Left ventricle myocardium inferior (tissue), 1 donor: ENCODE results near the gene MGRN1. TPM values are rescaled to one million over a fixed set of nuclear protein-coding genes. Genes with fewer than 3 reads are reported as not detected.

Experiments used
- DNase-seq: peaks from one replicate; pipeline ENCODE4 v3.0.0-alpha.2; 2020
- H3K27ac ChIP-seq: fragments of 200-600 bp; replicated peaks from 2 replicates; pipeline ENCODE4 v1.8.0; 2021
- H3K27me3 ChIP-seq: fragments of 200-600 bp; 2 replicates; pipeline ENCODE4 v1.8.0; 2021; ENCODE audit warnings: low read depth
- H3K36me3 ChIP-seq: fragments of 200-600 bp; 2 replicates; pipeline ENCODE4 v1.8.0; 2021
- H3K4me1 ChIP-seq: fragments of 200-600 bp; 2 replicates; pipeline ENCODE4 v1.8.0; 2021
- H3K4me3 ChIP-seq: fragments of 200-600 bp; 2 replicates; pipeline ENCODE4 v1.8.0; 2021; ENCODE audit warnings: mild to moderate bottlenecking, moderate library complexity
- H3K9me3 ChIP-seq: fragments of 200-600 bp; replicated peaks from 2 replicates; pipeline ENCODE4 v1.8.0; 2021
- intact Hi-C: fragments of 100-400 bp; cut with micrococcal nuclease; formaldehyde crosslinking; loops from one replicate; pipeline ENCODE4 v1.11.0; 2022
- total RNA-seq: library from RNA; stranded (reverse); fragmentation: NEBNext Ultra II Directional; extraction: Animal tissue kit (Norgen Biotek cat#: 25700); gene quantifications from one replicate; pipeline ENCODE4 v1.2.1, GENCODE V29; 2021
- TF ChIP-seq, protein P1 (sequence below): fragments of 200-600 bp; IDR thresholded peaks from 2 replicates; pipeline ENCODE4 v1.8.0; 2021; ENCODE audit warnings: antibody characterized with exemption, mild to moderate bottlenecking, borderline replicate concordance
- donor health status: DM: no; HTN: yes; CAD: no; lungs with severe emphysema.

MGRN1 gene
- total RNA-seq, 1 donor from 2014 or later = 30.5 TPM

- intact Hi-C loops = loop anchor here (10.0 kb wide), 1 partner anchor 89 kb away; no protein-coding TSS in a partner anchor
- H3K9me3 ChIP-seq = no peaks in the 10 kb centered on the region
- peaks cover 10% of the 10 kb centered on the region for H3K36me3 ChIP-seq
- no peaks in the 10 kb centered on the region for H3K27me3 ChIP-seq
- H3K4me3 ChIP-seq = peak overlapping the region; percentile 91
- H3K4me1 ChIP-seq = peaks cover 83% of the 10 kb centered on the region
- H3K27ac ChIP-seq = peak overlapping the region; percentile 96
- peak; percentile 35 for DNase-seq
- TF ChIP-seq, protein P1, sequence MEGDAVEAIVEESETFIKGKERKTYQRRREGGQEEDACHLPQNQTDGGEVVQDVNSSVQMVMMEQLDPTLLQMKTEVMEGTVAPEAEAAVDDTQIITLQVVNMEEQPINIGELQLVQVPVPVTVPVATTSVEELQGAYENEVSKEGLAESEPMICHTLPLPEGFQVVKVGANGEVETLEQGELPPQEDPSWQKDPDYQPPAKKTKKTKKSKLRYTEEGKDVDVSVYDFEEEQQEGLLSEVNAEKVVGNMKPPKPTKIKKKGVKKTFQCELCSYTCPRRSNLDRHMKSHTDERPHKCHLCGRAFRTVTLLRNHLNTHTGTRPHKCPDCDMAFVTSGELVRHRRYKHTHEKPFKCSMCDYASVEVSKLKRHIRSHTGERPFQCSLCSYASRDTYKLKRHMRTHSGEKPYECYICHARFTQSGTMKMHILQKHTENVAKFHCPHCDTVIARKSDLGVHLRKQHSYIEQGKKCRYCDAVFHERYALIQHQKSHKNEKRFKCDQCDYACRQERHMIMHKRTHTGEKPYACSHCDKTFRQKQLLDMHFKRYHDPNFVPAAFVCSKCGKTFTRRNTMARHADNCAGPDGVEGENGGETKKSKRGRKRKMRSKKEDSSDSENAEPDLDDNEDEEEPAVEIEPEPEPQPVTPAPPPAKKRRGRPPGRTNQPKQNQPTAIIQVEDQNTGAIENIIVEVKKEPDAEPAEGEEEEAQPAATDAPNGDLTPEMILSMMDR = no peak
These were observed 10.7 kb upstream of the MGRN1 start for GRCh38 chr16:4613636-4614570.

- DNase-seq = peak; percentile 87
- H3K4me3 ChIP-seq = peak within 1 kb of the TSS; percentile 91
- H3K27ac ChIP-seq = peak within 1 kb of the TSS; percentile 96
- intact Hi-C loops = loop anchor here (10.0 kb wide), 1 partner anchor 90 kb away; no protein-coding TSS in a partner anchor
- no peaks in the 10 kb centered on the region for H3K27me3 ChIP-seq
- H3K9me3 ChIP-seq = no peaks in the 10 kb centered on the region
- TF ChIP-seq, protein P1 = no peak
- peaks cover 83% of the 10 kb centered on the region for H3K4me1 ChIP-seq
- H3K36me3 ChIP-seq = peaks cover 1% of the 10 kb centered on the region
These were observed 9.8 kb upstream of the MGRN1 start, which contains the start of gene UBALD1 for GRCh38 chr16:4614571-4615383. TSS of gene UBALD1 (minus strand) at chr16:4614888. CDS start at chr16:4614797, 91 bp downstream.

DNA sequence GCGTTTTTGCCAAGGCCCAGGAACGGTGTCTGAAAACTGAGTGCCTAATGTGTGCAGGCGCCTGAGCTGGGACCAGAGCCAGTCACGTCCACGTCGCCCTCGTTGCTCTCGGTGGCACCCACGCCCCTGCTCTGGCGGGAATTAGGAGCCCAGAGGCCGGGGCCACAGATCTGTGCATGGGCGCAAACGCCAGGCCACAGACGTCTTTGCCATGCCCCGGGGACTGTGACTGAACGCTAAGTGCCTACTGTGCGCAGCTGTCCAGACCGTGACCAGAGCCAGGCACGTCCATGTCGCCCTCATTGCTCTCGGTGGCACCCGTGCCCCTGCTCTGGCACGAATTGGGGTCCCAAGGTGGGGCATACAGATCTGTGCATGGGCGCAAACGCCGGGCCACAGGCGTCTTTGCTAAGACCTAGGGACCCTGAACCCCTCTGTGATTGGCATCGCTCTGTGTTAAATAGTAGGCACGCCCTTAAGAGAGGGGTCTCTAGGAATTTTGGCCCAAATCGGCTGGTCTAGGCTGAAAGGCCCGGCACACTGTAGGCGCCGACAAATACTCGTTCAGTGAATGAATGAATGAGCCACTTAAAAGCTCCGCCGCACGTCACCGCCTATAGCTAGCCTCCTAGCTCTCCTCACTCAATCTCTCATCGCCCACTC, 9.1 kb upstream of the MGRN1 start:
- peak overlapping the region; percentile 91 for H3K4me3 ChIP-seq
- DNase-seq = peak; percentile 36
- H3K4me1 ChIP-seq = peaks cover 78% of the 10 kb centered on the region
- H3K27me3 ChIP-seq = no peaks in the 10 kb centered on the region
- peak overlapping the region; percentile 96 for H3K27ac ChIP-seq
- no peaks in the 10 kb centered on the region for H3K9me3 ChIP-seq
- intact Hi-C loops = loop anchor here (10.0 kb wide), 1 partner anchor 91 kb away; no protein-coding TSS in a partner anchor
- no peaks in the 10 kb centered on the region for H3K36me3 ChIP-seq
- TF ChIP-seq, protein P1 = no peak

DNA sequence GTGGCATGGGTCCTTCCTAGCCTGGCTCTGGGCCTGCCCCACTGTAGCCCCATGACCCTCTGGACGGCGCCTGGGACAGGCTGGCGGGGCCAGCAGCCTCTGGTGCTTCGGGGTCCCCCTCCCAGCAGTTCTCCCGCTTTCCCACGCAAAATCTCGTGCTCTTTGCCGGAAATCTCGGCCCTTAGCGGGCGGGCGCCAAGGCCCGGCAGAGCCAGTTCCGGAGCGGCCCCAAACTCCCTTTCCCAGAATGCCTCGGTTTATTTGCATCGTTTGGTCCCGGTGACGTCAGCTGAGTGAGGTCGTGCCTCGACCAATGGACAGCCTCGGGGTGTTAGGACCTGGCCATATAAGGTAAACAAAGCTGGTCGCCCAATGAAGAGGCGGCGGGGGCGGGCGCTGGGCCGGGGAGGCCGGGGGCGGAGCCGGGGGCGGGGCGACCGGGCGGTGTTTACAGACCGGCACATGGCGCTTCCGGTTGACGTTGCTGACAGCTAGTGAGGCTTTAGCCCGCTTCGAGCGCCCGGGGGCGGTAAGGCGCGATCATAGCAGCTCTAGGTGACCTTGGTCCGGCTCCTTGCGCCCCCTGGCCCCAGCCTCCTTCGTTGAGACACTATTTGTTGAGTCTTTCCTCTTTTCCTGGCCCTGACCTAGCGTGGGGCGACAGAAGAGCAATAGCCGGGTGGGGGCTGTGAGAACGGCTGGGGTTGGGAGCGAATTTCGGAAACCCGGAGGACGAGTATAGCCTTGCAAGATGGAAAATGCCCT, 8.4 kb upstream of the MGRN1 start:
- Histone ChIP-seq H3K4me1 (peaks cover 71% of the 10 kb centered on the region), H3K36me3 (no peaks in the 10 kb centered on the region), H3K4me3 (peak overlapping the region; percentile 91), H3K27me3 (no peaks in the 10 kb centered on the region), H3K9me3 (no peaks in the 10 kb centered on the region), H3K27ac (peak overlapping the region; percentile 96)
- peak; percentile 99 for DNase-seq
- TF ChIP-seq, protein P1 = peak; percentile 51
- intact Hi-C loops = loop anchor here (10.0 kb wide), 1 partner anchor 91 kb away; no protein-coding TSS in a partner anchor
